ENCODE results near the gene VDAC2.

DNA sequence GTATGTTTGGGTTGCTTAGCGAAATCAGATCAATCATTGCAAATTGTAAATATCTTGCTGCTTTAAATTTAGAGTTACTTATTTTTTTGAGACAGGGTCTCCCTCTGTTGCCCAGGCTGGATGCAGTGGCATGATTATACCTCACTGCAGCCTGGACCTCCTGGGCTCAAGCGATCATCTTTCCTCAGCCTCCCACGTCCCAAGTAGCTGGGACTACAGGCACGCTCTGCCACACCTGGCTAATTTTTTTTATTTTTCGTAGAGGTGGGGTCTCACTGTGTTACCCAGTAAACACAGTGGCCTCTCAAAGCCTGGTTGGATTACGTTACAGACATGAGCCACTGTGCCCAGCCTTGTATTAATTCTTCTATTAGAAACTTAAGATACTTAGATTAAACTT lies 1.7 kb downstream of the VDAC2 start:
- TF ChIP-seq YY1 (IDR thresholded peaks at IDR 0.05; ENCODE audit: insufficient read depth, insufficient read length) (no peak), SUZ12 (IDR thresholded peaks at IDR 0.05; ENCODE audit: extremely low read depth, insufficient read depth, insufficient read length) (no peak)
